Measurements from ENCODE around the gene ELOVL1.
A peak's percentile ranks its signal among the peaks of the same experiment; 100 is the strongest.

ELOVL1 gene

GRCh38 chr1:43327549-43328292 is 40.1 kb downstream of the ELOVL1 start:
- no peak for DNase-seq (ENCODE audit: low spot score)

- no peak for DNase-seq (ENCODE audit: low spot score)
Measured at GRCh38 chr1:43325381-43325780, 42.4 kb downstream of the ELOVL1 start.

- DNase-seq (ENCODE audit: low spot score), result no peak
Measured at GRCh38 chr1:43324810-43325209, 43.0 kb downstream of the ELOVL1 start.

GRCh38 chr1:43322506-43322905 is 45.3 kb downstream of the ELOVL1 start:
- DNase-seq (ENCODE audit: low spot score), result no peak

- DNase-seq (ENCODE audit: low spot score), result no peak
Measured at GRCh38 chr1:43321331-43321891, 46.4 kb downstream of the ELOVL1 start.

GRCh38 chr1:43319766-43320165 is 48.0 kb downstream of the ELOVL1 start:
- DNase-seq (ENCODE audit: low spot score), result no peak

- DNase-seq (ENCODE audit: low spot score), result no peak
Measured at GRCh38 chr1:43319288-43319687, 48.5 kb downstream of the ELOVL1 start.

GRCh38 chr1:43318831-43319230 is 49.0 kb downstream of the ELOVL1 start:
- DNase-seq (ENCODE audit: low spot score), result no peak

- peak; percentile 86 for DNase-seq (ENCODE audit: low spot score)
Measured at GRCh38 chr1:43317817-43318471, 49.9 kb downstream of the ELOVL1 start.

- DNase-seq (ENCODE audit: low spot score), result no peak
Measured at GRCh38 chr1:43316738-43317520, 50.9 kb downstream of the ELOVL1 start.

GRCh38 chr1:43315963-43316737 is 51.7 kb downstream of the ELOVL1 start:
- peak; percentile 17 for DNase-seq (ENCODE audit: low spot score)

GRCh38 chr1:43315481-43315880 is 52.3 kb downstream of the ELOVL1 start:
- DNase-seq (ENCODE audit: low spot score), result no peak

- no peak for DNase-seq (ENCODE audit: low spot score)
Measured at GRCh38 chr1:43314233-43314632, 53.6 kb downstream of the ELOVL1 start.

- no peak for DNase-seq (ENCODE audit: low spot score)
Measured at GRCh38 chr1:43313771-43314170, 54.0 kb downstream of the ELOVL1 start.
